ENCODE data around the gene SLC9A1. TPM values are rescaled to one million over a fixed set of nuclear protein-coding genes. Genes with fewer than 3 reads are reported as not detected.
A peak's percentile ranks its signal among the peaks of the same experiment; 100 is the strongest.
"Not testable (repeated sequence)": the region's sequence is repeated elsewhere in the genome, so short reads cannot be mapped to it uniquely, and the experiment has no call there.

The SLC9A1 gene
- 10 to 100 TPM in 1 of 3 donors, 1 to 10 TPM in 2; 6.6 to 14.5 (median 8.9) TPM for polyA plus RNA-seq

DNA sequence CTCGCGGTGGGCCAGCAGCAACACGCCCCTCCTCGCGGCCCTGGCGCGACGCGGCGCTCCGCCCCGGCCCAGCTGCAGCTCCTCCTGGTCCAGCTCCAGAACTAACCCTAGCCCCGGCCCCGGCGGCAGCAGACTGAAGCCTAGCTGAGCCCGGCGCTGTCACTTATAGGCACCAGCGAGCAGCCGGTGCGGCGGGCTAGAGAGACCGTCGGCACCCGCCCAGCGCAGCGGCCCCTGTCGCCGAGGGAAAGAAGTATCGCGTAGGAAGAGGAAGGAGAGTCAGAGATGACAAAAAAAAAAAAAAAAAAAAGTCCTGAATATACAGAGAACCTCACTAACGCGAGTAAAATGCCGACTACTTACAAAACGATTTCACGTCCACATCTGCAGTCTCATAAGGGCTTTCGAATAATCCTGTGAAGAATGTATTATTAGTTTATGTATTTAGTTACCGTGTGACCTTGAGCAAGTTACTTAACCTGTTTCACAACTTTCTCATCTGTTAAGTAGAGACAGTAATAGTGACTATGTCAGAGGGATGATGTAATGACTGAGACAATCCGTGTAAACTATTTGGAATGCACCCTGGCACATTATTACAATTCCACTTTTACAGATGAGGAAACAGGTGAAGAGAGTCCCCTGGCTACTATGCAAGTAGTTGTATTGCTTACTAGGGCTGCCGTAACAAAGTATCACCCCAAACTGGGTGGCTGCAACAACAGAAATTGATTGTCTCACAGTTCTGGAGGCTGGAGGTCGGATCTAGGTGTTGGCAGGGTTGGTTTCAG is at the start of gene SLC9A1:
Gene SLC9A1, minus strand, starts transcription at position 135 of the 791 bp plus-strand sequence. CDS start 791 bp downstream, outside the sequence.
- peak within 1 kb of the TSS; percentile 76 for H3K27ac ChIP-seq (ENCODE audit: low read depth, low read length)
- 1 to 4% (median 3%) methylated on average over 35 to 40 of the region's 40 CpGs for WGBS, 3 donors

GRCh38 chr1:27203946-27204345 is 49.0 kb upstream of the SLC9A1 start:
- H3K27ac ChIP-seq (ENCODE audit: low read depth, low read length): no peak overlapping the region
- 91 to 96% (median 93%) methylated on average over 1 of the region's 1 CpG for WGBS, 3 donors

DNA sequence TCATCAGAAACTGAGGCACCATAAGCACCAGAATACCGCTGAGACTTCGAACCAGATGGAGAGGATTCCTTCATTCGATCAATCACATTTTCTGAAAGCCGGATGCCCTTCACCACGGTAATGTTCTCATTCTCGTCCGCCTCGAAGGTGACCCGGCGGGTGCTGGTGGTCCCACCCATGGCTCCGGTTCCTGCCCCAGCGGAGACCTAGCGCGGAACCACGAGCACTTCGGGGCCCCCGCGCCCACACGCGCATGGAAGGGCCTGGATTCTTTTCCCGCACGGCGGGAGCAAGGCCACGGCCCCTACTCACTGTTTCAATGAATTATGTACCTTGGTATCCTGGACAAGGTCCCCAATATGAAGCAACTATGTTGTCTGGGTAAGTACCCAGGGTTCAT is 46.4 kb upstream of the SLC9A1 start:
- WGBS, 3 donors: 93 to 96% (median 96%) methylated on average over 24 of the region's 24 CpGs
- H3K27ac ChIP-seq (ENCODE audit: low read depth, low read length): no peak overlapping the region

- WGBS, 3 donors: 93 to 100% (median 100%) methylated on average over 1 of the region's 1 CpG
- no peak overlapping the region for H3K27ac ChIP-seq (ENCODE audit: low read depth, low read length)
Measured at GRCh38 chr1:27193194-27193593, 38.3 kb upstream of the SLC9A1 start.

GRCh38 chr1:27192039-27192529 is 37.2 kb upstream of the SLC9A1 start:
- WGBS, 3 donors: 70 to 75% (median 71%) methylated on average over 8 of the region's 8 CpGs
- no peak overlapping the region for H3K27ac ChIP-seq (ENCODE audit: low read depth, low read length)

DNA sequence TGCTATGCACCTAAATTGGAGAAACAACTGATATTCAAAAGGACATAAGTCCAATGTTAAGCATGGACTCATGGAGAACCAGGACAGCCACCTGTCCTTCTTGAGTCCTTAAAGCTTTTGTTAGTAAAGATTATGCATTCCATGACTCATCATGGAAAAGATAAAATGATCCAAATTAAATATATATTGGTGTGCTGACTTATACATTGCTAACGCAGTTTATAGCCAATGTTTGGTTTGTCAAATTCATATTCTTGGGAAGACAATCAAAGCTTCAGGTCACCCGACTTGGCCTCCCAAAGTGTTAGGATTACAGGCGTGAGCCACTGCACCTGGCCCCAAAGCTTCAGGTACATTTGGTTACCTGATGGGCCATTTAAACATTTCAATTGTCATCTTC is 29.7 kb upstream of the SLC9A1 start:
- H3K27ac ChIP-seq (ENCODE audit: low read depth, low read length): not testable (repeated sequence)
- WGBS, 3 donors: 75 to 88% (median 84%) methylated on average over 3 of the region's 3 CpGs

GRCh38 chr1:27179979-27180378 is 25.1 kb upstream of the SLC9A1 start:
- H3K27ac ChIP-seq (ENCODE audit: low read depth, low read length): no peak overlapping the region
- WGBS, 3 donors: 71 to 84% (median 77%) methylated on average over 3 of the region's 3 CpGs

- H3K27ac ChIP-seq (ENCODE audit: low read depth, low read length): no peak overlapping the region
Measured at GRCh38 chr1:27179379-27179778, 24.5 kb upstream of the SLC9A1 start.

DNA sequence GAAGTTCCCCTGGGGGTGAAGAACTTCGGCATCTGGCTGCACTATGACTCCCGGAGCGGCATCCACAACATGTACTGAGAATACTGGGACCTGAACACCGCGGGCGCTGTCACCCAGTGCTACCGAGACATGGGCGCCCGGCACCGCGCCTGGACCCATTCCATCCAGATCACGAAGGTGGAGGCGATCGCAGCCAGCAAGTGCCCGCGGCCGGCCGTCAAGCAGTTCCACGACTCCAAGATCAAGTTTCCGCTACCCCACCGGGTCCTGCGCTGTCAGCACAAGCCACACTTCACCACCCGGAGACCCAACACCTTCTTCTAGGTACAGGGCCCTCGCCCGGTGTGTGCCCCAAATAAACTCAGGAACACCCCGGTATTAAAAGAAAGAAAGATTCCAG is 22.0 kb upstream of the SLC9A1 start:
- H3K27ac ChIP-seq (ENCODE audit: low read depth, low read length): no peak overlapping the region
- WGBS, 3 donors: 93 to 94% (median 94%) methylated on average over 26 of the region's 26 CpGs

DNA sequence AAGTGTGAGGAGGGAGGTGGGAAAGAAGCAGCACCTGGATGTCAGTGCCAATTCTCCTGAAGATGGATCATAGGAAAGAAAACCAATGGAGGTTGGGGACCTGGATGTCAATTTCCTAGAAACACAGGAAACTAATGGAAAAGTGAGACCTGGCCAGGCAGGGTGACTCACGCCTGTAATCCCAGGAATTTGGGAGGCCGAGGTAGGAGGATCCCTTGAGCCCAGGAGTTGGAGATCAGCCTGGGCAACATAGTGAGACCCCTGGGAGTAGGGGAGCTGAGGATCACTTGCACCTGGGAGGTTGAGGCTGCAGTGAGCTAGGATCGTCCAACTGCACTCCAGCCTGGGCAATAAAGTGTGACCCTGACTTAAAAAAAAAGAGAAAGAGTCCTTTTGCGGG is 21.4 kb upstream of the SLC9A1 start:
- WGBS, 3 donors: 80 to 93% (median 92%) methylated on average over 4 of the region's 4 CpGs
- H3K27ac ChIP-seq (ENCODE audit: low read depth, low read length): no peak overlapping the region

- 85 to 91% (median 89%) methylated on average over 5 of the region's 5 CpGs for WGBS, 3 donors
- H3K27ac ChIP-seq (ENCODE audit: low read depth, low read length): not testable (repeated sequence)
Measured at GRCh38 chr1:27172992-27173391, 18.1 kb upstream of the SLC9A1 start.

DNA sequence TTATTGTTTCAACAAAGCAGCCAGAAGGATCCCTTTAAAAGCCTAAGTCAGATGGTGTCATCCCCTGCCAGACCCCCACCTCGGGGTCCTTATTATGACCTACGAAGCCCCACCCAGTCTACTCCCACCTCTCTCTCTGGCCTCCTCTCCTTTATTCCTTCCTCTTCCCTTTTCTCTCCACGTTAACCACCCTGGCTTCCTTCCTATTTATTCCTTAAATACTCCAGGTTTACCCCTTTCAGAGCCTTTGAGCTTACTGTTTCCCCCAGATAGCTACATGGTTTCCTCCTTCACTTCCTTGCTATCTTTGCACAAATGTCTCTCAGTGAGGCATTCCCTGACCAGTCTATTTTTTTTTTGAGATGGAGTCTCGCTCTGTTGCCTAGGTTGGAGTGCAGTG is 12.0 kb upstream of the SLC9A1 start:
- H3K27ac ChIP-seq (ENCODE audit: low read depth, low read length): no peak overlapping the region
- WGBS, 3 donors: 41 to 63% (median 45%) methylated on average over 4 of the region's 4 CpGs

DNA sequence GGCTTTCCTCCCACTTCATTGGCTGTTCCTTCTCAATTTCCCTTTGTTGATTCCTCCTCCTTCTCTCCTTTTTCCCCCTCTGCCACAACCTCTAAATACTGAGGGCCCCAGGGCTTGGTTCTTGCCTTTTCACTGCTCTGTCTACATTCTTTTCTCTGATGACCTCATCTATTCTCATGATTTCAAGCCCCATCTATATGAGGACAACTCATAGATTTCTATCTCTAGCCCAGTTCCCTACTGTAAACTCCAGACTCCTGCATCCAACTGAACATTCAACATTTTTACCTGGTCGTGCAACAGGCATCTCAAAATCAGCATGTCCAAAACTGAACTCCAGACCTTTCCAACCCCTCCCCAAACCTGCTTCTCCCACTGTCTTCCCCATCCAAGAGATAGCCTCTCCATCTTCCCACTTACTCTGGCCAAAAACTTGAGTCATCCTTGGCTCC is 11.5 kb upstream of the SLC9A1 start:
- WGBS, 3 donors: 60 to 83% (median 77%) methylated on average over 1 of the region's 1 CpG
- no peak overlapping the region for H3K27ac ChIP-seq (ENCODE audit: low read depth, low read length)

DNA sequence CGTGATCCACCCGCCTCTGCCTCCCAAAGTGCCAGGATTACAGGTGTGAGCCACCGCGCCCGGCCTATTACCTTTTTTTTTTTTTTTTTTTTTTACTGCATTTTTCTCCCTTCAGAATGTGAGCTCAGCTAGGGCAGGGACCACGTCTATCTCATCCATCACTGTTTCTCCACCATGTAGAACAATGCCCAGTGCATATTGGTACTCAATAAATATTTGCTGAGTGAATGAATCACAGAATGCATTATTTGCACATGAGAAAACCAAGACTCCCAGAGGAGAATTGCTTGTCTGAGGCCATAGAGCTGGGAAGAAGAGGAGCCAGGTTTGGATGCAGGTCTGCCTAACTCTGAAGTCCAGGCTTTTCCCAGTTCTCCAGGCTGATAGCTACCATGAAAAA is 8.2 kb upstream of the SLC9A1 start:
- H3K27ac ChIP-seq (ENCODE audit: low read depth, low read length): no peak overlapping the region
- 74 to 94% (median 91%) methylated on average over 5 to 6 of the region's 6 CpGs for WGBS, 3 donors

GRCh38 chr1:27162090-27162489 is 7.2 kb upstream of the SLC9A1 start:
- no peak overlapping the region for H3K27ac ChIP-seq (ENCODE audit: low read depth, low read length)
- WGBS, 3 donors: 86 to 94% (median 91%) methylated on average over 4 of the region's 4 CpGs

DNA sequence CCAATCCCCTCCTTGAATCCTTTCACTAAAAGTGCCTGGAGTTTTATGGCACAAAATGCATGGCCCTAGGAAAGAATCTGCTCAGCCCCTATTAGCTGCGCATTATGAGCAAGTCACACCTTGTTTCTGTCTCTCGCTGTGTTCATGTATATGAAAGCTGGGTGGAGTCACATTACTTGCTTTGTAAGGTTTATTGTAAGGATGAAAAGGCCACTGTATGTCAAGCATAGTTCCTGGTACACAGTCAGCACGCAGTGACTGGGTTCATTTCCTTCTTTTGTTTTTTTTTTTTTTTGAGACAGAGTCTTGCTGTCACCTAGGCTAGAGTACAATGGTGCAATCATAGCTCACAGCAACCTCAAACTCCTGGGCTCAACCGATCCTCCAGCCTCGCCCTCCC is 6.7 kb upstream of the SLC9A1 start:
- no peak overlapping the region for H3K27ac ChIP-seq (ENCODE audit: low read depth, low read length)
- 64 to 89% (median 64%) methylated on average over 5 of the region's 5 CpGs for WGBS, 3 donors

DNA sequence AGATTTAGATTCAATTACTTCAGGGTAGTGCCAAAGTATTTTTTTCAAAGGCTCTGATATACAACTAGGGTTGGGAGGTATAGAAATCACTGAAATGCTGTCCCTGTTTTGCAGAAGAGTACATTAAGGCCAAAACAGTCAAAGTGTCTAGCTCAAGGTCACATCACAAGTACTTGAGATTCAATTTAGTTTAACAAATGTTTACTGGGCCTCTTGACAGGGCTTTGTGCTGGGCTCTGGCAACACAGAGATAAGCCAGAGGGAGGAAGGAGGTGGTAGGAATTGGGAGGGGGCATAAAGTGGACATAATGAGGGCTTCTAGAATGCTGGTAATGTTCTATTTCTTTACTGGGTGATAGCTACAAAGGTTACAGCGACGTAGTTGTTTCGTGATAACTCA is 2.3 kb upstream of the SLC9A1 start:
- 82 to 91% (median 87%) methylated on average over 3 of the region's 3 CpGs for WGBS, 3 donors
- no peak overlapping the region for H3K27ac ChIP-seq (ENCODE audit: low read depth, low read length)

DNA sequence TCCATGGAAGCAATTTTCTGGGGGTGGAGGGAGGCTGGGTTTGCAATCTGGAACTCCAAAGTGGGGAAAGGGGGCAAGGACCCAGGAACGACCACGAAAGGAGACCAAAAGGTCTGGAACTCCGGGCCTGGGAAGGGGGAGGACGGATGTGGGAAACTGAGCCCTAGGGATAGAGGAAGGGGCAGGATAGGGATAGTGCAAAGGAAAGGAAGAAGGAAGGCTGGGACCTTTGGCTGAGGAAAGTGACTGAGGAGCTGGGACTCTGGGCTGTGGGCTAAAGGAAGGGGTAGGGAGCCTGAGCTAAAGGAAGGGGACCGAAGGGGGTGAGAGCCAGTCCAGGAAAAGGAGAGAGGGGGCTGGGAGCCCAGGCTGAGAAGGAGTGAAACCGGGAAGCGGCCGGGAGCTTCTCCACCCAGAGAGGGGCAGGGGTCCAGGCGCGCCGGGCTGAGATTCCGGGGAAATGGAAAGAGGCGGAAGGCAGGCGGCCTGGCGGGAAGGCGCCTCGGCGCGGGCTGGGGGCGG is 395 bp downstream of the SLC9A1 start:
- peak overlapping the region; percentile 76 for H3K27ac ChIP-seq (ENCODE audit: low read depth, low read length)
- WGBS, 3 donors: 6 to 19% (median 8%) methylated on average over 6 to 20 of the region's 20 CpGs

DNA sequence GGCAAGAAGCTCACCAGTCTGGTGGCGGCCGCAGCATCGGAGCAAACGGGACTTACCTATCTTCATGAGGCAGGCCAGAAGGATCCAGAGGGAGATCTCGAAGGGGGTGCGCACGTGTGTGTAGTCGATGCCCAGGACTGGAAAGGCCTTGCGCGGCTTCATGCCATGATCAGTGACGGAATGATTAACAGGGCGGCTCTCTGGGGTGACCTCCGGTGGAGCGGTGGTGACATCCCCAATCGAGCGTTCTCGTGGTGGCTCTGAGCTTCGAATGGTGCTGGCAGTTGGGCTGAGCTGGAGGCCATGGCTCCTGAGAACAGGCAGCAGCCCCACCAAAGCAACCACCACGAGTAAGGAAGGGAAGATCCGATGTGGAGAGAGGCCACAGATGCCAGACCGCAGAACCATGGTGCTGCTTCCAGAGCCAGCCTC is 982 bp downstream of the SLC9A1 start:
- WGBS, 3 donors: 82 to 88% (median 87%) methylated on average over 21 of the region's 21 CpGs
- H3K27ac ChIP-seq (ENCODE audit: low read depth, low read length): no peak overlapping the region

GRCh38 chr1:27153549-27153886 is 1.4 kb downstream of the SLC9A1 start:
- WGBS, 3 donors: 34 to 58% (median 39%) methylated on average over 4 of the region's 4 CpGs
- H3K27ac ChIP-seq (ENCODE audit: low read depth, low read length): no peak overlapping the region
